Calu3 (cell line): Measurements from ENCODE around the gene KYAT1. TPM values are rescaled to one million over a fixed set of nuclear protein-coding genes. Genes with fewer than 3 reads are reported as not detected.

Experiments used
- BruUV-seq: library from RNA; stranded (reverse); fragments of 400-500 nt; replicated peaks from 2 replicates; lab custom pipeline; 2021; lab: Mats Ljungman, UMichigan
- CTCF ChIA-PET: fragments of 300-600 bp; sonication (Branson Sonifier 250); formaldehyde crosslinking; loops from one replicate; lab custom pipeline; 2022; ENCODE audit warnings: antibody characterized with exemption; lab: Charles Lee
- DNase-seq: peaks from one replicate; pipeline ENCODE4 v3.0.0; 2022
- H3K27ac Mint-ChIP-seq: one replicate; pipeline ENCODE4 v1.8.0; 2022; ENCODE audit warnings: mixed read lengths; ENCODE audit not compliant: unreplicated experiment
- H3K27me3 Mint-ChIP-seq: one replicate; pipeline ENCODE4 v1.8.0; 2022; ENCODE audit warnings: mixed read lengths; ENCODE audit not compliant: unreplicated experiment
- H3K36me3 Mint-ChIP-seq: one replicate; pipeline ENCODE4 v1.8.0; 2022; ENCODE audit warnings: mild to moderate bottlenecking, moderate library complexity, mixed read lengths; ENCODE audit not compliant: insufficient read depth, unreplicated experiment
- H3K4me1 Mint-ChIP-seq: one replicate; pipeline ENCODE4 v1.8.0; 2022; ENCODE audit warnings: mild to moderate bottlenecking, low read depth, mixed read lengths; ENCODE audit not compliant: unreplicated experiment
- H3K4me3 Mint-ChIP-seq: one replicate; pipeline ENCODE4 v1.8.0; 2022; ENCODE audit warnings: mild to moderate bottlenecking, low read depth, moderate library complexity, mixed read lengths; ENCODE audit not compliant: unreplicated experiment
- H3K9me3 Mint-ChIP-seq: one replicate; pipeline ENCODE4 v1.8.0; 2022; ENCODE audit warnings: low read depth, mixed read lengths; ENCODE audit not compliant: unreplicated experiment
- CTCF ChIP-seq: fragments of 200-600 bp; IDR thresholded peaks from one replicate; pipeline ENCODE4 v1.8.0; 2022; ENCODE audit warnings: antibody characterized with exemption; ENCODE audit not compliant: unreplicated experiment
- intact Hi-C: fragments of 100-400 bp; cut with micrococcal nuclease; formaldehyde crosslinking; loops from one replicate; pipeline ENCODE4 v1.10.0; 2022; ENCODE audit not compliant: unreplicated experiment
- total RNA-seq: library from RNA; stranded (reverse); gene quantifications from 2 replicates; pipeline ENCODE4 v1.2.3, GENCODE V29; 2022

The KYAT1 gene
- total RNA-seq, 1 experiment from 2014 or later: 4.1 TPM

GRCh38 chr9:128870128-128870940 is 11.4 kb downstream of the KYAT1 start:
- no peak for DNase-seq
- no peak overlapping the region for H3K4me3 Mint-ChIP-seq
- H3K27me3 Mint-ChIP-seq: no peaks in the 10 kb centered on the region
- H3K4me1 Mint-ChIP-seq: no peaks in the 10 kb centered on the region
- intact Hi-C loops: no loop called here
- no TSS peak for BruUV-seq
- CTCF ChIA-PET: no interaction called here
- H3K36me3 Mint-ChIP-seq: peaks cover 5% of the 10 kb centered on the region
- H3K27ac Mint-ChIP-seq: no peak overlapping the region
- no peak for TF ChIP-seq CTCF
- H3K9me3 Mint-ChIP-seq: no peaks in the 10 kb centered on the region

GRCh38 chr9:128863647-128864046 is 18.1 kb downstream of the KYAT1 start:
- Mint-ChIP-seq H3K9me3 (no peaks in the 10 kb centered on the region), H3K4me1 (no peaks in the 10 kb centered on the region), H3K27me3 (no peaks in the 10 kb centered on the region), H3K36me3 (no peaks in the 10 kb centered on the region), H3K27ac (no peak overlapping the region), H3K4me3 (no peak overlapping the region)
- intact Hi-C loops: loop anchor here (1.0 kb wide), 1 partner anchor 65 kb away; no protein-coding TSS in a partner anchor
- BruUV-seq: no TSS peak
- DNase-seq: peak; percentile 77
- CTCF ChIA-PET: interaction anchor here (1.0 to 1.9 kb wide), 2 partner anchors 49 to 64 kb away, joined by 3 to 4 read pairs; no protein-coding TSS in a partner anchor
- TF ChIP-seq CTCF: peak; percentile 95

GRCh38 chr9:128862401-128862851 is 19.3 kb downstream of the KYAT1 start:
- no peak for TF ChIP-seq CTCF
- BruUV-seq: no TSS peak
- no peak for DNase-seq
- Mint-ChIP-seq H3K4me1 (no peaks in the 10 kb centered on the region), H3K27me3 (no peaks in the 10 kb centered on the region), H3K36me3 (no peaks in the 10 kb centered on the region), H3K27ac (no peak overlapping the region), H3K4me3 (no peak overlapping the region), H3K9me3 (no peaks in the 10 kb centered on the region)
- CTCF ChIA-PET: interaction anchor here (0.6 kb wide), 2 partner anchors 14 to 127 kb away, joined by 3 to 10 read pairs; no protein-coding TSS in a partner anchor
- intact Hi-C loops: no loop called here

GRCh38 chr9:128861501-128861900 is 20.2 kb downstream of the KYAT1 start:
- CTCF ChIA-PET: no interaction called here
- no peaks in the 10 kb centered on the region for H3K27me3 Mint-ChIP-seq
- TF ChIP-seq CTCF: no peak
- intact Hi-C loops: no loop called here
- H3K4me3 Mint-ChIP-seq: no peak overlapping the region
- DNase-seq: no peak
- H3K9me3 Mint-ChIP-seq: no peaks in the 10 kb centered on the region
- no TSS peak for BruUV-seq
- H3K4me1 Mint-ChIP-seq: no peaks in the 10 kb centered on the region
- no peaks in the 10 kb centered on the region for H3K36me3 Mint-ChIP-seq
- H3K27ac Mint-ChIP-seq: no peak overlapping the region
